Heart right ventricle (tissue), 16 donors: Measurements from ENCODE around the gene SMS. TPM values are rescaled to one million over a fixed set of nuclear protein-coding genes. Genes with fewer than 3 reads are reported as not detected.
A peak's percentile ranks its signal among the peaks of the same experiment; 100 is the strongest.

Experiments used
- ATAC-seq, 8 donors: fragments of 200-7000 bp; cut with Tn5 transposase; one replicate each; pipeline ENCODE4 v1.9.1; 2020; ENCODE audit warnings: mild to moderate bottlenecking in 8 of 8, moderate library complexity in 8 of 8, moderate number of reproducible peaks in 1 of 8
- DNase-seq, 2 donors: peaks; one replicate each; pipeline ENCODE4 v3.0.0-alpha.2; 2020
- H3K27ac ChIP-seq, 10 donors: fragments of 200-600 bp; sonication (generic) in 2 of 10; one replicate each; pipeline versions ENCODE4 v1.5.0 to v1.8.0; 2020 to 2022; ENCODE audit warnings: mild to moderate bottlenecking in 3 of 10
- H3K27me3 ChIP-seq, 7 donors: fragments of 200-600 bp; one replicate each; pipeline ENCODE4 v1.8.0; 2021 to 2022; ENCODE audit warnings: mild to moderate bottlenecking in 2 of 7
- H3K36me3 ChIP-seq, 9 donors: fragments of 200-600 bp; sonication (generic) in 1 of 9; one replicate each; pipeline versions ENCODE4 v1.5.0 to v1.8.0; 2020 to 2022; ENCODE audit warnings: mild to moderate bottlenecking in 2 of 9
- H3K4me1 ChIP-seq, 9 donors: fragments of 200-600 bp; sonication (generic) in 1 of 9; one replicate each; pipeline versions ENCODE4 v1.5.0 to v1.8.0; 2020 to 2022; ENCODE audit warnings: mild to moderate bottlenecking in 4 of 9
- H3K4me3 ChIP-seq, 10 donors: fragments of 200-600 bp; sonication (generic) in 2 of 10; one replicate each; pipeline versions ENCODE4 v1.5.0 to v1.8.0; 2020 to 2022; ENCODE audit warnings: mild to moderate bottlenecking in 7 of 10, moderate library complexity in 2 of 10
- H3K9me3 ChIP-seq, 11 donors: fragments of 200-600 bp in 10 of 11; sonication (generic) in 2 of 11; one replicate each; pipeline versions ENCODE4 v1.5.0 to v1.8.0; 2013 to 2022; ENCODE audit warnings: mild to moderate bottlenecking in 2 of 11, control low read depth in 1 of 11, moderate library complexity in 1 of 11
- WGBS, 2 donors: extraction: QIAGEN DNeasy Blood & Tissue Kit; methylation state at CpG; one replicate each; pipeline ENCODE4 v1.1.7; 2013; ENCODE audit warnings: inconsistent platforms in 1 of 2; 5-methylcytosine and 5-hydroxymethylcytosine counted together
- intact Hi-C, 10 donors: fragments of 100-400 bp; cut with DNase I; formaldehyde crosslinking; loops; one replicate each; pipeline versions ENCODE4 v1.11.1 to v1.14.2; 2022
- polyA plus RNA-seq, 2 donors: library from polyadenylated mRNA; stranded (reverse); fragments of 200-250 nt; gene quantifications; one replicate each; pipeline ENCODE4 v1.2.3, GENCODE V29; 2013
- total RNA-seq, 10 donors: library from RNA; stranded (reverse); fragmentation: NEBNext Ultra II Directional in 3 of 10; extraction: Animal tissue kit (Norgen Biotek cat#: 25700) in 3 of 10; gene quantifications; one replicate each; pipeline versions ENCODE4 v1.2.1 to v1.2.4, GENCODE V29; 2021 to 2023
- TF ChIP-seq, protein P1 (sequence below), 9 donors: fragments of 200-600 bp; sonication (generic) in 2 of 9; IDR thresholded peaks; one replicate each; pipeline versions ENCODE4 v1.5.0 to v1.8.0; 2021 to 2022; ENCODE audit warnings: antibody characterized with exemption in 9 of 9, mild to moderate bottlenecking in 5 of 9, moderate library complexity in 1 of 9
- donor health status: Arrhythmogenic right ventricular cardiomyopathy.
- donor health status: ischemic (EF 13 %, LVEDD 7.1; RV severe dilation, severe dysfunction).
- donor health status: healthy with polysubstance abuse.
- donor health status: DM: no; HTN: yes; CAD: no.
- donor health status: DM: no; HTN: no; CAD: no.
- donor health status: ischemic (EF 25% LVEDD 6.9; RV normal size, moderate dysfunction).
- donor health status: ischemic (EF 25% LVEDD 5.7; RV mildly dilated, moderate dysfunction).
- donor health status: healthy.
- donor health status: DM: yes; HTN: yes; CAD: no.
- donor health status: Ischemic cardiomyopathy.
- donor health status: ischemic (EF 35%, LVEDD 5.7; RV mildly dilated, moderate dysfunction).
- donor health status: nonischemic (EF 11% LVEDD 7.7; RV severe dilation, severe dysfunction).
- donor health status: DM: yes; HTN: yes; CAD: no.
- donor health status: PGD.
- donor health status: ischemic (EF 29% LVEDD 5.4; RV normal size, mild dysfunction).
- donor health status: nonischemic (EF 23%, LVEDD 6.1; RV moderate dilation, normal function).

Gene SMS
- total and polyA plus RNA-seq, 12 donors: 22.3 to 70.9 (median 53.5) TPM

DNA sequence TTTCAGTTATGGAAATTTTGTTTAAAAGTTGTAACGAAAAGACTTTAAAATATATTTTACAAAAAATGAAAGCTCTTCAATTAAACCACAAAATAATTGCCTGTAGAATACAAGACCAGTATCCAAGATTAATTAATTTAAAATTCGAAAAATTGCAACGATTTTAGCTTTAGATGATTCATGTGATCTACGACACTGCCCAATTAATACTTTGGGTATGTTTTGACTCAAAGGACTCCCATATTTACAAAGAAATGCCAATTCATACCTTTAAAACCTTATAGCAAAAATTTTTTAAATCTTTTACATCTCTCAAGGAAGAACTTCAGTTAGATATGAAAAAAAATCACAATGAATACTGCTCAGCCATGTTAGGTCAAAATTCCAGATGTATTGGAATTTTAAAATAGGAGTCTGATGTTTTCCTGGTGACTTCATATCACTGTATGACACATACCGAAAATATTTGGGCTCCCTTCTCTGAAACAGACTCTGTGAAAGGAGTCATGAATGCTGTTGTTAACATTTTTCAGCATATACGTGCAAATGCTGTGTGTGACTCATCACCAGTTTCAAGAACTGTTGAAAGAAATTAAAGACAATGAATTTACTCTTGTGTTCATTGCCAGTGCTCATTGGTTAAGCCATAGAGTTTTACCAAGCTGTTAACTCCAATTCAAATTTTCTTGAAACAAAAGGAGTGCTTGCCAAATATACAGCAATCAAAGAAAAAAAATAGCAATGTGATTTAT, 13.8 kb upstream of the SMS start:
- peak overlapping the region in 5 of 10 donors; percentile 11 to 31 (median 27) for H3K4me3 ChIP-seq
- ATAC-seq: peak in 5 of 8 donors; percentile 45 to 73 (median 56)

DNA sequence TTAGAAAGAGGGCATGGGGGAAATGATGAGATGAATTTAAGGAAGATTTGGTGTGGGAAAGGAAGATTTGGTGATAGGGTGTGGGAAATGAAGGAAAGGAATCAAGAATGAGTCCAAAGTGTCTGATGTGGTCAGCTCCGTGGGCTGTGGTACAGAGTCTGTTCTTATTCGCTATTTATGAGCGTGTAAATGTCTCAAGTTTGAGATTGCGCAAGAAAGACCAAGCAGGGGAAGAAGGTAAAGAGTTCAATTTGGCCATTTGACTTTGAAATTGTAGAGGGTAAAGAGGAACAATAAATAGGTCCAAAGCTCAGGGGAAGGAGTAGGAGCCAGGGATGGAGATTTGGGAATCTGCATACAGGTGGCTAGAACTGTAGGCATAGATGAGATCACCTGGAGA, 11.3 kb upstream of the SMS start:
- Histone ChIP-seq H3K36me3 (no peaks in the 10 kb centered on the region), H3K4me3 (no peak overlapping the region), H3K27me3 (no peaks in the 10 kb centered on the region), H3K27ac (no peak overlapping the region), H3K4me1 (peaks cover 0 to 25% (median 5%) of the 10 kb centered on the region in 9 donors), H3K9me3 (no peaks in the 10 kb centered on the region)
- TF ChIP-seq, protein P1, sequence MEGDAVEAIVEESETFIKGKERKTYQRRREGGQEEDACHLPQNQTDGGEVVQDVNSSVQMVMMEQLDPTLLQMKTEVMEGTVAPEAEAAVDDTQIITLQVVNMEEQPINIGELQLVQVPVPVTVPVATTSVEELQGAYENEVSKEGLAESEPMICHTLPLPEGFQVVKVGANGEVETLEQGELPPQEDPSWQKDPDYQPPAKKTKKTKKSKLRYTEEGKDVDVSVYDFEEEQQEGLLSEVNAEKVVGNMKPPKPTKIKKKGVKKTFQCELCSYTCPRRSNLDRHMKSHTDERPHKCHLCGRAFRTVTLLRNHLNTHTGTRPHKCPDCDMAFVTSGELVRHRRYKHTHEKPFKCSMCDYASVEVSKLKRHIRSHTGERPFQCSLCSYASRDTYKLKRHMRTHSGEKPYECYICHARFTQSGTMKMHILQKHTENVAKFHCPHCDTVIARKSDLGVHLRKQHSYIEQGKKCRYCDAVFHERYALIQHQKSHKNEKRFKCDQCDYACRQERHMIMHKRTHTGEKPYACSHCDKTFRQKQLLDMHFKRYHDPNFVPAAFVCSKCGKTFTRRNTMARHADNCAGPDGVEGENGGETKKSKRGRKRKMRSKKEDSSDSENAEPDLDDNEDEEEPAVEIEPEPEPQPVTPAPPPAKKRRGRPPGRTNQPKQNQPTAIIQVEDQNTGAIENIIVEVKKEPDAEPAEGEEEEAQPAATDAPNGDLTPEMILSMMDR (IDR thresholded peaks at IDR 0.05): no peak
- 88 to 96% methylated on average over 4 of the region's 4 CpGs for WGBS, 2 donors
- no peak for ATAC-seq
- intact Hi-C loops: no loop called here
- DNase-seq: no peak

More for the DNA sequence above, 13.8 kb upstream of the SMS start:
- TF ChIP-seq, protein P1 (IDR thresholded peaks at IDR 0.05): no peak
- 50 to 55% methylated on average over 6 of the region's 6 CpGs for WGBS, 2 donors
- peaks cover 0 to 18% (median 5%) of the 10 kb centered on the region in 9 donors for H3K4me1 ChIP-seq
- intact Hi-C loops: no loop called here
- peaks cover 0 to 4% (median 0%) of the 10 kb centered on the region in 7 donors for H3K27me3 ChIP-seq
- no peak for DNase-seq
- H3K27ac ChIP-seq: peak overlapping the region in 5 of 10 donors; percentile 21 to 80 (median 29)
- H3K9me3 ChIP-seq: no peaks in the 10 kb centered on the region
- H3K36me3 ChIP-seq: no peaks in the 10 kb centered on the region

DNA sequence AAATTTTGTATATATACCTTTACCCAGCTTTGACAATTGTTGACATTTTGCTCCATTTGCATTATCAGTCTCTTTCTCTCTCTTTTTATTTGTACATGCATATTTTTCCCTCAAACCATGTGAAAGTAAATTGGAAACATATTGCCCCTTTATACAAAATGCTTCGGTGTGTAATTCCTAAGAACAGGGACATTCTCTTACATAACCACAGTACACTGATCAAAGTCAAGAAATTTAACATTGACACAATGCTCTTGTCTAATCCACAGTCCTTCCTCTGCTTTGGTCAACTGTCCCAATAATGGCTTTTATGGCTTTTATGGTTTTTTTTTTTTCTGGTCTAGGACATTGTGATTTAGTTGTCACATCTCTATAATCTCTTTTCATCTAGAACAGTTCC, 9.5 kb upstream of the SMS start:
- no peaks in the 10 kb centered on the region for H3K27me3 ChIP-seq
- no peak for ATAC-seq
- no peaks in the 10 kb centered on the region for H3K9me3 ChIP-seq
- 94 to 100% methylated on average over 1 of the region's 1 CpG for WGBS, 2 donors
- TF ChIP-seq, protein P1 (IDR thresholded peaks at IDR 0.05): no peak
- no peak overlapping the region for H3K27ac ChIP-seq
- no peak for DNase-seq
- H3K36me3 ChIP-seq: no peaks in the 10 kb centered on the region
- intact Hi-C loops: no loop called here
- no peak overlapping the region for H3K4me3 ChIP-seq
- peaks cover 0 to 22% (median 5%) of the 10 kb centered on the region in 9 donors for H3K4me1 ChIP-seq

DNA sequence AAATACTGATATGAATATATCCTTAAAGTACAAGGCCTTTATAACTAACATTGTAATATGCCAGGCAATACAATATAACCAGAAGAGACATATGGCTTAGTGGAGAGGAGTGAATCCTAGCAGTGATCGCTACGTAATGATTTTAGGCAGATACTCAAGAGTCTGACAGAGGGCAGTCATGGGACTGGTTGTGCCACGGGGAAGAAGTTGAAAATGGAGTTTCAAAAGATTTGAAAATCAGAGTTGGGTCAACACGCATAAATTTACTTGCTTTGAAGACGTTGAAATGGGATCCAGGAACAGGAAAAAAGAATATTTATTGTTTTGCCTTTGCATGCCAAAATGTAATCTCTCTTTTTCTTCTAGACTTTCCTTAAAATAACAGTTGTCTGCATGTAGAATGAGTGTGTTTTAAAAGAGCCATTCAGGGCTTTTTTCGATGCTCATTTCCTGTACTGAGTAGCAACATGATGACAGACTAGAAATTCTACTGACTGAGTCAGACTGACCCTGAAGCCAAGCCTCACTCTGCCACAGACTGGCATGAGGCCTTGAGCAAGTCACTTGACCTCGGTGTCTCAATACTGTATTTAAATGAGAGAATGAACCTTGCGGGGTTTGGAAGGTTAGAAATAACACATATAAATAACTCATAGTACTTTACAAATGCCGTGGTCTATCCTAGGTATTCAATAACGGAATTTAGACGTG, 8.1 kb upstream of the SMS start:
- TF ChIP-seq, protein P1 (IDR thresholded peaks at IDR 0.05): no peak
- no peaks in the 10 kb centered on the region for H3K36me3 ChIP-seq
- intact Hi-C loops: no loop called here
- peak in 2 of 8 donors; percentile 61 to 89 for ATAC-seq
- H3K4me3 ChIP-seq: no peak overlapping the region
- peaks cover 0 to 7% (median 0%) of the 10 kb centered on the region in 9 donors for H3K4me1 ChIP-seq
- H3K27ac ChIP-seq: peak overlapping the region in 2 of 10 donors; percentile 13 to 71
- 69 to 75% methylated on average over 11 of the region's 11 CpGs for WGBS, 2 donors
- no peaks in the 10 kb centered on the region for H3K27me3 ChIP-seq
- H3K9me3 ChIP-seq: no peaks in the 10 kb centered on the region
- no peak for DNase-seq
